Mesenchymal stem cell (in vitro differentiated cells and primary cell): ENCODE results near the gene TMEM53.

Experiments used
- DNase-seq: peaks from one replicate; pipeline ENCODE4 v3.0.0-alpha.2; 2013
- H2AFZ ChIP-seq: one replicate; pipeline ENCODE4 v1.6.1; 2013; ENCODE audit warnings: low read depth, mild to moderate bottlenecking, control low read depth, inconsistent platforms, low read length, moderate library complexity
- H2AK5ac ChIP-seq: 2 replicates; pipeline ENCODE4 v1.6.1; 2013; ENCODE audit warnings: low read length, moderate library complexity, mild to moderate bottlenecking, inconsistent platforms; ENCODE audit not compliant: severe bottlenecking
- H2BK120ac ChIP-seq: one replicate; pipeline ENCODE4 v1.6.1; 2013; ENCODE audit warnings: low read depth, mild to moderate bottlenecking, inconsistent platforms, low read length, moderate library complexity
- H2BK12ac ChIP-seq, 2 experiments: one replicate each; pipeline ENCODE4 v1.6.1; 2013; ENCODE audit warnings: inconsistent platforms in 2 of 2, low read length in 2 of 2, mild to moderate bottlenecking in 2 of 2, moderate library complexity in 2 of 2, control low read depth in 1 of 2
- H2BK15ac ChIP-seq: one replicate; pipeline ENCODE4 v1.6.1; 2013; ENCODE audit warnings: mild to moderate bottlenecking, low read depth, inconsistent platforms; ENCODE audit not compliant: poor library complexity, severe bottlenecking
- H2BK5ac ChIP-seq: 2 replicates; pipeline ENCODE4 v1.6.1; 2013; ENCODE audit warnings: low read depth, mild to moderate bottlenecking, low read length, control low read depth, inconsistent platforms; ENCODE audit not compliant: poor library complexity, severe bottlenecking
- H3K14ac ChIP-seq, 2 experiments: one replicate each; pipeline ENCODE4 v1.6.1; 2013; ENCODE audit warnings: inconsistent platforms in 2 of 2, low read length in 2 of 2, control low read depth in 1 of 2, mild to moderate bottlenecking in 1 of 2, moderate library complexity in 1 of 2
- H3K18ac ChIP-seq, 2 experiments: one replicate each; pipeline ENCODE4 v1.6.1; 2013; ENCODE audit warnings: inconsistent platforms in 2 of 2, low read length in 2 of 2, control low read depth in 1 of 2, low read depth in 1 of 2, mild to moderate bottlenecking in 1 of 2
- H3K23ac ChIP-seq, 2 experiments: one replicate each; pipeline ENCODE4 v1.6.1; 2013; ENCODE audit warnings: inconsistent platforms in 2 of 2, low read length in 2 of 2, mild to moderate bottlenecking in 2 of 2, moderate library complexity in 2 of 2, control low read depth in 1 of 2
- H3K27ac ChIP-seq: 2 replicates; pipeline ENCODE4 v1.5.1; 2013; ENCODE audit warnings: mild to moderate bottlenecking, moderate library complexity, low read length, control low read depth, inconsistent platforms; ENCODE audit not compliant: poor library complexity, severe bottlenecking
- H3K27me3 ChIP-seq, 2 experiments: 2 replicates each; pipeline versions ENCODE4 v1.6.1 to v1.7.0; 2013; ENCODE audit warnings: low read length in 2 of 2, mild to moderate bottlenecking in 2 of 2, moderate library complexity in 2 of 2, control low read depth in 1 of 2, inconsistent platforms in 1 of 2; ENCODE audit not compliant: control insufficient read depth in 1 of 2, insufficient read depth in 1 of 2
- H3K36me3 ChIP-seq, 2 experiments: 2 replicates each; pipeline versions ENCODE4 v1.6.1 to v1.7.0; 2013; ENCODE audit warnings: low read length in 2 of 2, control low read depth in 1 of 2, inconsistent platforms in 1 of 2, low read depth in 1 of 2, mild to moderate bottlenecking in 1 of 2; ENCODE audit not compliant: insufficient read depth in 2 of 2, control insufficient read depth in 1 of 2
- H3K4ac ChIP-seq, 2 experiments: one replicate each; pipeline ENCODE4 v1.6.1; 2013; ENCODE audit warnings: inconsistent platforms in 2 of 2, low read length in 2 of 2, mild to moderate bottlenecking in 2 of 2, moderate library complexity in 2 of 2, control low read depth in 1 of 2, low read depth in 1 of 2
- H3K4me1 ChIP-seq: 2 replicates; pipeline ENCODE4 v1.6.1; 2013; ENCODE audit warnings: low read depth, low read length, control low read depth; ENCODE audit not compliant: control insufficient read depth, insufficient read depth
- H3K4me2 ChIP-seq: 2 replicates; pipeline ENCODE4 v1.6.1; 2013; ENCODE audit warnings: low read length, mild to moderate bottlenecking, inconsistent platforms; ENCODE audit not compliant: poor library complexity, severe bottlenecking
- H3K4me3 ChIP-seq, 2 experiments: 2 replicates each; pipeline versions ENCODE4 v1.5.1 to v1.7.0; 2013; ENCODE audit warnings: low read length in 2 of 2, mild to moderate bottlenecking in 2 of 2, control low read depth in 1 of 2, low read depth in 1 of 2; ENCODE audit not compliant: insufficient read depth in 1 of 2
- H3K79me1 ChIP-seq: replicated peaks from 2 replicates; pipeline ENCODE4 v1.6.1; 2013; ENCODE audit warnings: mild to moderate bottlenecking, control low read depth, low read length, inconsistent platforms; ENCODE audit not compliant: poor library complexity, severe bottlenecking
- H3K9ac ChIP-seq: 2 replicates; pipeline ENCODE4 v1.7.0; 2013; ENCODE audit warnings: mild to moderate bottlenecking, low read length, moderate library complexity
- H3K9me3 ChIP-seq: 2 replicates; pipeline ENCODE4 v1.7.0; 2013; ENCODE audit warnings: mild to moderate bottlenecking, low read length; ENCODE audit not compliant: control insufficient read depth
- H4K8ac ChIP-seq: one replicate; pipeline ENCODE4 v1.6.1; 2013; ENCODE audit warnings: inconsistent platforms, mild to moderate bottlenecking, low read length, moderate library complexity
- H4K91ac ChIP-seq: one replicate; pipeline ENCODE4 v1.6.1; 2013; ENCODE audit warnings: mild to moderate bottlenecking, low read length, inconsistent platforms
- WGBS: methylation state at CpG from one replicate; pipeline ENCODE4 v1.1.7; 2013; ENCODE audit warnings: mixed read lengths; 5-methylcytosine and 5-hydroxymethylcytosine counted together

TMEM53 gene

DNA sequence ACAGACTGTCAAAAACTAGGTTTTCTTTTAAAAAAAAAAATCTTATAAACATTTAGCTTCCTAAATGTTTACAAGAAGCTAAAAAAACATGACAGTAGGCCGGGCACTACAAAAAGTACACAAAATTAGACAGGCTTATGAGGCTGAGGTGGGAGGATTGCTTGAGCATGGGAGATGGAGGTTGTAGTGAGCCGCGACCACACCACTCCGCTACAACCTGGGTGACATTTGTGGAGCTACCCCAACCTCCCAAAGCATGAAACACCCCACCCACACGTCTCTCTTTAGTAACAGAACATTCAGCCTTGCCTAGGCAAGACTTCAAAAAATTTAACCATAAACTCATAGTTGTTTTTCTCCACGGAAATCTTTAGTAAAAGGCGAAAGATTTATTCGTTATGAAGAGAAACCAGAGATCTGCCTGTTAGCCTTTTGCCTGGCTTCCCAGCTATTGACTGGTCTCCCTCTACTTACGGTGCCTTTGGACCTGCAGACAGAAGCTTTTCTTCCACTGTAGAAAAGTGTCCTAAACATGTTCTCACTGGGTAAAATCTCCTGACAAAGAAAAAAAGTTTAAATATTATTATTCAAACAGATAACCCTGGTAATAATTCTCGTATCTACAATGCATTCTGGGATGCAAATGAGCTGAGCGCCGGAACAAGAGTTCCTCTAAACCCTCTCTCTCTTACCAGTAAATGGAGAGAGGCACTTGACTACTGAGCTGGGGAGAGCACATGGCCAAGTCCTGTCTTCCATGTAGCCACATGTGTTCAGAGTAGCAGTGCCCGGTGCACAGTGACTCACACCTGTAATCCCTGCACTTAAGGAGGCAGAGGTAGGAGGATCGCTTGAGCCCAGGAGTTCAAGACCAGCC is 47.4 kb upstream of the TMEM53 start:
- 31% methylated on average over 13 of the region's 14 CpGs for WGBS
- Histone ChIP-seq H2BK15ac (no peak overlapping the region), H3K36me3 (no peaks in the 10 kb centered on the region), H3K9ac (peak overlapping the region; percentile 91), H3K18ac (no peak overlapping the region), H2BK120ac (no peak overlapping the region), H3K14ac (no peak overlapping the region), H3K79me1 (no peaks in the 10 kb centered on the region), H2AK5ac (no peak overlapping the region), H3K4me3 (no peak overlapping the region), H3K4ac (no peak overlapping the region), H4K8ac (peak overlapping the region; percentile 35), H3K9me3 (no peaks in the 10 kb centered on the region), H2AFZ (no peak overlapping the region), H2BK12ac (no peak overlapping the region), H4K91ac (peak overlapping the region; percentile 34), H3K23ac (no peak overlapping the region), H3K27ac (peak overlapping the region; percentile 45), H2BK5ac (no peak overlapping the region), H3K4me2 (no peak overlapping the region), H3K27me3 (no peaks in the 10 kb centered on the region), H3K4me1 (peaks cover 7% of the 10 kb centered on the region)
- DNase-seq = peak; percentile 98

DNA sequence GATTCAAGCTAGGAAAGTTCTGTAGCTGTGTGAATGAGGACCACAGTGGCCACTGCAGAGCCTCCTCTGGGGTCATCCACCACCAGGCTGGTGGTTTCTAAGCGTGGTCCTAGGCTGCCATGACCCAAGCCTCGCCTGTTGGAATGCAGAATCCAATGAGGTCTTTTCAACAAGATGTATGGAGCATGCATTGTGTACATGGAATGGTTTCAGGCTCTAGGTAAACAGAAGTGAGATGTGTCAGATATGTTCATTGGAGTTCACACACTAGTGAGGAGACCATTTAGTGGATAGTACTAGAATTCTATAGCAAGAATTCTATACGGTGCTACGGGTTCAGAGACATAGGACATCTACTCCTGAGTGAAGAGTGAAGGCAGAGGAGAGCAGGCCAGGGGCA is 46.0 kb upstream of the TMEM53 start:
- Histone ChIP-seq H3K79me1 (no peaks in the 10 kb centered on the region), H2BK120ac (no peak overlapping the region), H3K23ac (no peak overlapping the region), H3K4ac (no peak overlapping the region), H4K91ac (no peak overlapping the region), H3K27me3 (no peaks in the 10 kb centered on the region), H3K4me3 (no peak overlapping the region), H3K14ac (no peak overlapping the region), H2BK5ac (no peak overlapping the region), H3K4me1 (peaks cover 5% of the 10 kb centered on the region), H3K9ac (no peak overlapping the region), H3K18ac (no peak overlapping the region), H2AFZ (no peak overlapping the region), H3K36me3 (no peaks in the 10 kb centered on the region), H2BK15ac (no peak overlapping the region), H3K9me3 (no peaks in the 10 kb centered on the region), H4K8ac (no peak overlapping the region), H2BK12ac (no peak overlapping the region), H3K27ac (no peak overlapping the region), H2AK5ac (no peak overlapping the region), H3K4me2 (no peak overlapping the region)
- 92% methylated on average over 4 of the region's 4 CpGs for WGBS
- peak; percentile 43 for DNase-seq

DNA sequence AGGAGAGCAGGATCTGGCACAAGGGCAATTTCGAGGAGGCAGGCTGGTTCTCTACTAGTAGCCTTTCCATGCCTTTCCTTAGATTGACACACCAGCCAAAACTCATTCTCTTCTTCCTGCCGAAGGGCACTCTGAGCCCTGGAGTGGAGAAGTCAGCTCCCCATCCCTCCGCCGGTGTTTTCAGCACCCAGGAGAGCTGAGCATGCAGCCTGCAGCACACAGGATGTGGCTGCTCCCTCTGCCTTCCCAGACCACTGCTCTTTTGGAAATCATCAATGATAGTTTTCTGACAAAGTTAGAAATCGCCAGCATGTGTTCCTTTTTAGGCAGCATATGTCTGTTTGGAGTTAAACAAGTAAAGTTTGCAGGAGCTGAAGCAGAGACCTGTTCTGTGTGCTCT is 45.0 kb upstream of the TMEM53 start:
- Histone ChIP-seq H3K79me1 (no peaks in the 10 kb centered on the region), H3K9me3 (no peaks in the 10 kb centered on the region), H3K4ac (no peak overlapping the region), H3K14ac (peak overlapping the region in 1 of 2 experiments; percentile 39), H3K4me2 (no peak overlapping the region), H3K23ac (no peak overlapping the region), H3K27ac (no peak overlapping the region), H2BK15ac (no peak overlapping the region), H4K91ac (no peak overlapping the region), H3K4me3 (no peak overlapping the region), H2BK120ac (no peak overlapping the region), H2AFZ (no peak overlapping the region), H3K27me3 (no peaks in the 10 kb centered on the region), H3K36me3 (no peaks in the 10 kb centered on the region), H2AK5ac (no peak overlapping the region), H3K18ac (peak overlapping the region in 1 of 2 experiments; percentile 5), H2BK12ac (no peak overlapping the region), H3K9ac (no peak overlapping the region), H3K4me1 (peaks cover 5% of the 10 kb centered on the region), H2BK5ac (no peak overlapping the region), H4K8ac (no peak overlapping the region)
- DNase-seq = no peak
- 86% methylated on average over 5 of the region's 5 CpGs for WGBS

DNA sequence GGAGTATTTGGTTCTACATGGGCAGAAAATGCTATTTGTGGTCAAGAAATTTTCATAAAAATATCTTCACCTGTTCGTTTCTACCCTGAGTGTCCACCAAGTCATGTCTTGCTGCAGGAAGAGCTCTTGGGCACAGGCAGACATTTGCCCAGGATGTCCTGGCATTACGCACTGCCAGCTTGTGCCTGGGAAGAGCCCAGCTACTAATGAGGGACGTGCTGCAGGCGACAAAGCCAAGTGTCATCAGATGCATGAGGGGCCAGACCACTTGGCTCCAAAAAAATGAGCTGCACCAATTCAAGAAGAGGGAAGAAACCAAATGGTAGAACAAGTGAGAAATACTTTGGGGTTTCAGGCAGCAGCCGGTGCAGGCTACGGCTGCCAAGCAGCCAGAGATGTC is 43.8 kb upstream of the TMEM53 start:
- H3K4me1 ChIP-seq = peaks cover 4% of the 10 kb centered on the region
- H3K4ac ChIP-seq = no peak overlapping the region
- no peak overlapping the region for H2BK5ac ChIP-seq
- H4K8ac ChIP-seq = no peak overlapping the region
- H2BK12ac ChIP-seq = no peak overlapping the region
- H3K27me3 ChIP-seq = no peaks in the 10 kb centered on the region
- no peak overlapping the region for H2AK5ac ChIP-seq
- H3K18ac ChIP-seq = no peak overlapping the region
- no peaks in the 10 kb centered on the region for H3K79me1 ChIP-seq
- H3K23ac ChIP-seq = no peak overlapping the region
- H3K4me3 ChIP-seq = no peak overlapping the region
- DNase-seq = no peak
- no peak overlapping the region for H3K27ac ChIP-seq
- H3K9me3 ChIP-seq = no peaks in the 10 kb centered on the region
- H3K36me3 ChIP-seq = no peaks in the 10 kb centered on the region
- WGBS = 93% methylated on average over 6 of the region's 6 CpGs
- H3K4me2 ChIP-seq = no peak overlapping the region
- H2AFZ ChIP-seq = no peak overlapping the region
- no peak overlapping the region for H3K14ac ChIP-seq
- H4K91ac ChIP-seq = no peak overlapping the region
- no peak overlapping the region for H3K9ac ChIP-seq
- no peak overlapping the region for H2BK120ac ChIP-seq
- H2BK15ac ChIP-seq = peak overlapping the region; percentile 54
